ENCODE measurements around the gene LHFPL6. TPM values are rescaled to one million over a fixed set of nuclear protein-coding genes. Genes with fewer than 3 reads are reported as not detected.

LHFPL6 gene
- total RNA-seq, 1 donor from 2014 or later, result 3.0 TPM

- H3K27me3 ChIP-seq, result no peaks in the 10 kb centered on the region
- H3K36me3 Mint-ChIP-seq, result peaks cover 22% of the 10 kb centered on the region
- H3K36me3 ChIP-seq, result no peaks in the 10 kb centered on the region
- no peak overlapping the region for H3K27ac Mint-ChIP-seq
- no peaks in the 10 kb centered on the region for H3K9me3 ChIP-seq (ENCODE audit: low read depth)
- no peak for DNase-seq (ENCODE audit: low spot score)
- H3K27ac ChIP-seq, result no peak overlapping the region
- H3K79me2 ChIP-seq (ENCODE audit: low read depth), result no peaks in the 10 kb centered on the region
- TF ChIP-seq CTCF (IDR thresholded peaks at IDR 0.05) (no peak), EZH2phosphoT487 (IDR thresholded peaks at IDR 0.05) (no peak), EZH2 (IDR thresholded peaks at IDR 0.05) (no peak)
- no peak overlapping the region for H3K4me3 ChIP-seq
- H3K4me1 ChIP-seq, result no peaks in the 10 kb centered on the region
- no peak overlapping the region for H3K4me2 ChIP-seq
- no peaks in the 10 kb centered on the region for H4K20me1 ChIP-seq (ENCODE audit: low read depth)
- no peak overlapping the region for H3K9ac ChIP-seq
- H3K9me3 Mint-ChIP-seq, result no peaks in the 10 kb centered on the region
- no peak overlapping the region for H2AFZ ChIP-seq (replicated peaks)
- no peaks in the 10 kb centered on the region for H3F3A ChIP-seq (ENCODE audit: low read depth)
- peaks cover 2% of the 10 kb centered on the region for H3K27me3 Mint-ChIP-seq (ENCODE audit: insufficient read depth, low read depth)
- no peak overlapping the region for H3K4me3 Mint-ChIP-seq
- H3K4me1 Mint-ChIP-seq, result peaks cover 39% of the 10 kb centered on the region
These were observed 17.8 kb downstream of the LHFPL6 start for GRCh38 chr13:39585219-39585618.

GRCh38 chr13:39580881-39581575 is 22.0 kb downstream of the LHFPL6 start:
- Histone ChIP-seq H3K4me2 (no peak overlapping the region), H3K27me3 (no peaks in the 10 kb centered on the region), H3K9me3 (ENCODE audit: low read depth) (no peaks in the 10 kb centered on the region), H2AFZ (replicated peaks) (no peak overlapping the region), H3K36me3 (no peaks in the 10 kb centered on the region), H3K4me3 (no peak overlapping the region), H3K4me1 (no peaks in the 10 kb centered on the region), H3K79me2 (ENCODE audit: low read depth) (no peaks in the 10 kb centered on the region), H3K9ac (no peak overlapping the region), H3F3A (ENCODE audit: low read depth) (no peaks in the 10 kb centered on the region), H4K20me1 (ENCODE audit: low read depth) (no peaks in the 10 kb centered on the region), H3K27ac (no peak overlapping the region)
- Mint-ChIP-seq H3K27me3 (ENCODE audit: insufficient read depth, low read depth) (no peaks in the 10 kb centered on the region), H3K4me3 (no peak overlapping the region), H3K4me1 (peaks cover 61% of the 10 kb centered on the region), H3K36me3 (peaks cover 26% of the 10 kb centered on the region), H3K9me3 (no peaks in the 10 kb centered on the region), H3K27ac (peak overlapping the region; percentile 38)
- TF ChIP-seq EZH2phosphoT487 (IDR thresholded peaks at IDR 0.05), result no peak
- no peak for TF ChIP-seq EZH2 (IDR thresholded peaks at IDR 0.05)
- no peak for DNase-seq (ENCODE audit: low spot score)

GRCh38 chr13:39578821-39579291 is 24.1 kb downstream of the LHFPL6 start:
- H3K9ac ChIP-seq, result no peak overlapping the region
- peak overlapping the region; percentile 78 for H3K27ac Mint-ChIP-seq
- H3K9me3 Mint-ChIP-seq, result peaks cover 2% of the 10 kb centered on the region

More at GRCh38 chr13:39578821-39579291, 24.1 kb downstream of the LHFPL6 start:
- H3K4me1 ChIP-seq, result no peaks in the 10 kb centered on the region
- H2AFZ ChIP-seq (replicated peaks), result no peak overlapping the region
- Mint-ChIP-seq H3K36me3 (peaks cover 29% of the 10 kb centered on the region), H3K4me1 (peaks cover 61% of the 10 kb centered on the region), H3K27me3 (ENCODE audit: insufficient read depth, low read depth) (no peaks in the 10 kb centered on the region), H3K4me3 (no peak overlapping the region)
- H4K20me1 ChIP-seq (ENCODE audit: low read depth), result no peaks in the 10 kb centered on the region
- no peaks in the 10 kb centered on the region for H3K36me3 ChIP-seq
- H3K27ac ChIP-seq, result no peak overlapping the region
- H3K27me3 ChIP-seq, result no peaks in the 10 kb centered on the region
- no peak for TF ChIP-seq EZH2phosphoT487 (IDR thresholded peaks at IDR 0.05)
- TF ChIP-seq EZH2 (IDR thresholded peaks at IDR 0.05), result no peak
- no peak for TF ChIP-seq CTCF (IDR thresholded peaks at IDR 0.05)
- H3F3A ChIP-seq (ENCODE audit: low read depth), result no peaks in the 10 kb centered on the region
- no peaks in the 10 kb centered on the region for H3K79me2 ChIP-seq (ENCODE audit: low read depth)
- H3K4me3 ChIP-seq, result no peak overlapping the region
- H3K9me3 ChIP-seq (ENCODE audit: low read depth), result no peaks in the 10 kb centered on the region
- H3K4me2 ChIP-seq, result no peak overlapping the region
- no peak for DNase-seq (ENCODE audit: low spot score)
